ENCODE data around the gene PSMD2.

PSMD2 gene

DNA sequence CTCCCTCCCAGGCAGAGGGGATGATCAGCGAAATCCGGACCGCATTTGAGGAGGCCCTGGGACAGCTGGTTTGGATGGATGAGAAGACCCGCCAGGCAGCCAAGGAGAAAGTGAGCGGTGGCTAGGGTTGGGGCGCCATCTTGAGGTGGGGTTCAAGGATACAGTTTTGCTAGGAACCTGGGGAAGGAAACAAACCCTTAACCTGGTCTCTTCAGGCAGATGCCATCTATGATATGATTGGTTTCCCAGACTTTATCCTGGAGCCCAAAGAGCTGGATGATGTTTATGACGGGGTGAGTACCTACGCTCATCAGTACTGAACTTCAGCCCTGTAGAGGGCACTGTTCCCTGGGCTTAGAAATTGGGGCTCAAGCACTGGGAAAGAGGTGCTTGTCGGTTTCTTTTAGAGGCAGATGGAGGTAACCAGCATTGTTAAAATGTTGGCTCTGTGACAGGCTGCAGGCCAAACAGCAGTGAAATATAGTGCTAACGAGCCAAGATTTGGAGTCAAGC, 9.6 kb upstream of the PSMD2 start:
- TF ChIP-seq, protein P1, sequence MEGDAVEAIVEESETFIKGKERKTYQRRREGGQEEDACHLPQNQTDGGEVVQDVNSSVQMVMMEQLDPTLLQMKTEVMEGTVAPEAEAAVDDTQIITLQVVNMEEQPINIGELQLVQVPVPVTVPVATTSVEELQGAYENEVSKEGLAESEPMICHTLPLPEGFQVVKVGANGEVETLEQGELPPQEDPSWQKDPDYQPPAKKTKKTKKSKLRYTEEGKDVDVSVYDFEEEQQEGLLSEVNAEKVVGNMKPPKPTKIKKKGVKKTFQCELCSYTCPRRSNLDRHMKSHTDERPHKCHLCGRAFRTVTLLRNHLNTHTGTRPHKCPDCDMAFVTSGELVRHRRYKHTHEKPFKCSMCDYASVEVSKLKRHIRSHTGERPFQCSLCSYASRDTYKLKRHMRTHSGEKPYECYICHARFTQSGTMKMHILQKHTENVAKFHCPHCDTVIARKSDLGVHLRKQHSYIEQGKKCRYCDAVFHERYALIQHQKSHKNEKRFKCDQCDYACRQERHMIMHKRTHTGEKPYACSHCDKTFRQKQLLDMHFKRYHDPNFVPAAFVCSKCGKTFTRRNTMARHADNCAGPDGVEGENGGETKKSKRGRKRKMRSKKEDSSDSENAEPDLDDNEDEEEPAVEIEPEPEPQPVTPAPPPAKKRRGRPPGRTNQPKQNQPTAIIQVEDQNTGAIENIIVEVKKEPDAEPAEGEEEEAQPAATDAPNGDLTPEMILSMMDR (IDR thresholded peaks at IDR 0.05; ENCODE audit: low read depth, low read length, poor library complexity, severe bottlenecking): peak; percentile 83
- TF ChIP-seq EZH2phosphoT487 (IDR thresholded peaks at IDR 0.05; ENCODE audit: borderline replicate concordance, low read length): no peak
- H4K20me1 ChIP-seq (ENCODE audit: control insufficient read depth, insufficient read depth, low read depth, low read length): no peaks in the 10 kb centered on the region
- H3K4me1 ChIP-seq (ENCODE audit: control insufficient read depth, low read length): no peaks in the 10 kb centered on the region
- H3K27me3 ChIP-seq (ENCODE audit: control insufficient read depth, low read length): peaks cover 14% of the 10 kb centered on the region
- H3K9me3 ChIP-seq (ENCODE audit: control insufficient read depth, insufficient read depth, low read length): no peaks in the 10 kb centered on the region
- H3K9me2 ChIP-seq (replicated peaks; ENCODE audit: control insufficient read depth, low read length): no peaks in the 10 kb centered on the region
- H3K79me2 ChIP-seq (ENCODE audit: control insufficient read depth, low read length): no peaks in the 10 kb centered on the region
- no peak overlapping the region for H3K27ac ChIP-seq (ENCODE audit: low read depth, low read length)
- no peaks in the 10 kb centered on the region for H3F3A ChIP-seq (ENCODE audit: control insufficient read depth, insufficient read depth)
- H3K4me3 ChIP-seq (ENCODE audit: low read length): no peak overlapping the region
- H3K36me3 ChIP-seq (ENCODE audit: control insufficient read depth, low read length): no peaks in the 10 kb centered on the region
- H3K4me2 ChIP-seq (ENCODE audit: low read length): no peak overlapping the region

DNA sequence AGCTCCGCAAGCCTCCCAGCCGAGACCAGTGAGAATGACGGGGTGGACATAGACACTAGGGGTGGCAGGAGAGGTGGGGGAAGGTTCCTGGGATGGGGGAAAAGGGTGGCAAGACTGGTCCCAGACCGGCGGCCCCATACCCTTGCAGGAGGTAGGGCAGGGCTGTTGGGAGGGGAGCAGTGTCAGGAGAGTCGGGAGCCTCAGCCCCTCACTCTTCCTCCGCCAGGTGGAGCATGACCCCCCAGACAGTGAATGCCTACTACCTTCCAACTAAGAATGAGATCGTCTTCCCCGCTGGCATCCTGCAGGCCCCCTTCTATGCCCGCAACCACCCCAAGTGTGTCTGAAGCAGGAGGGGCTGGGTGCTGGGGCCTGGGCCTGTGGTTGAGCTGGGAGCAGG, 8.7 kb upstream of the PSMD2 start:
- Histone ChIP-seq H3K9me2 (replicated peaks; ENCODE audit: control insufficient read depth, low read length) (no peaks in the 10 kb centered on the region), H3K36me3 (ENCODE audit: control insufficient read depth, low read length) (no peaks in the 10 kb centered on the region), H3K79me2 (ENCODE audit: control insufficient read depth, low read length) (no peaks in the 10 kb centered on the region), H3F3A (ENCODE audit: control insufficient read depth, insufficient read depth) (no peaks in the 10 kb centered on the region), H3K4me3 (ENCODE audit: low read length) (no peak overlapping the region), H3K27ac (ENCODE audit: low read depth, low read length) (no peak overlapping the region), H3K9me3 (ENCODE audit: control insufficient read depth, insufficient read depth, low read length) (no peaks in the 10 kb centered on the region), H3K4me2 (ENCODE audit: low read length) (no peak overlapping the region), H4K20me1 (ENCODE audit: control insufficient read depth, insufficient read depth, low read depth, low read length) (no peaks in the 10 kb centered on the region), H3K4me1 (ENCODE audit: control insufficient read depth, low read length) (no peaks in the 10 kb centered on the region), H3K27me3 (ENCODE audit: control insufficient read depth, low read length) (peaks cover 12% of the 10 kb centered on the region)
- TF ChIP-seq, protein P1 (IDR thresholded peaks at IDR 0.05; ENCODE audit: low read depth, low read length, poor library complexity, severe bottlenecking): no peak
- no peak for TF ChIP-seq EZH2phosphoT487 (IDR thresholded peaks at IDR 0.05; ENCODE audit: borderline replicate concordance, low read length)

DNA sequence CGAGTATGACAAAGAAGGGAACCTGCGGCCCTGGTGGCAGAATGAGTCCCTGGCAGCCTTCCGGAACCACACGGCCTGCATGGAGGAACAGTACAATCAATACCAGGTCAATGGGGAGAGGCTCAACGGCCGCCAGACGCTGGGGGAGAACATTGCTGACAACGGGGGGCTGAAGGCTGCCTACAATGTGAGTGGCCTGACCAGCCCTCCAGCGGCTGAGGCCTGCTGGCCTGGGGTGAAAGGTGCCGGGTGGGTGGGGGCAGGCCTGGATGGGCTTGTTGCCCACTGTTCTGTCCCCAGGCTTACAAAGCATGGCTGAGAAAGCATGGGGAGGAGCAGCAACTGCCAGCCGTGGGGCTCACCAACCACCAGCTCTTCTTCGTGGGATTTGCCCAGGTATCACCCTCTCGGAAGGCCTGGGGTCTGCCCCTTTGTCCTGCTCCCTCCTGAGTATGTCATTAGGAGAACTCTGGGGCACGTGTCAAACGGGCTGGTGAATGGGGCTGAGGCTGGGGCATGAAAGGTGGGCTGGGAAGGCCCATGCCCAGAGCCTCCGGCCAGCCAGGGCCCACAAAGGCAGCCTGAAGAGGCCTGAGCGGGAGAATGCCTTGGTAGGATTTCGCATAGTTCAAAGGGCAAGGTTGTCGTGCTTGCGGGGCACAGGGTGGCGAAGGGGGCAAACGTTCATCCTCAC, 7.8 kb upstream of the PSMD2 start:
- H3K27me3 ChIP-seq (ENCODE audit: control insufficient read depth, low read length): peaks cover 13% of the 10 kb centered on the region; the same call in 1 of the 2 replicates

More for the DNA sequence above, 7.8 kb upstream of the PSMD2 start:
- no peak for TF ChIP-seq EZH2phosphoT487 (IDR thresholded peaks at IDR 0.05; ENCODE audit: borderline replicate concordance, low read length)
- TF ChIP-seq, protein P1 (IDR thresholded peaks at IDR 0.05; ENCODE audit: low read depth, low read length, poor library complexity, severe bottlenecking): no peak
- H3K79me2 ChIP-seq (ENCODE audit: control insufficient read depth, low read length): no peaks in the 10 kb centered on the region
- no peaks in the 10 kb centered on the region for H4K20me1 ChIP-seq (ENCODE audit: control insufficient read depth, insufficient read depth, low read depth, low read length)
- H3K36me3 ChIP-seq (ENCODE audit: control insufficient read depth, low read length): no peaks in the 10 kb centered on the region
- 0 out of 2 replicates have a peak, but pooled peaks cover 3% of the 10 kb centered on the region for H3F3A ChIP-seq (ENCODE audit: control insufficient read depth, insufficient read depth)
- H3K9me2 ChIP-seq (replicated peaks; ENCODE audit: control insufficient read depth, low read length): no peaks in the 10 kb centered on the region
- no peak overlapping the region for H3K4me2 ChIP-seq (ENCODE audit: low read length)
- H3K4me3 ChIP-seq (ENCODE audit: low read length): no peak overlapping the region
- H3K4me1 ChIP-seq (ENCODE audit: control insufficient read depth, low read length): no peaks in the 10 kb centered on the region
- H3K9me3 ChIP-seq (ENCODE audit: control insufficient read depth, insufficient read depth, low read length): no peaks in the 10 kb centered on the region
- H3K27ac ChIP-seq (ENCODE audit: low read depth, low read length): no peak overlapping the region
